ENCODE results near the gene MRI1. TPM values are rescaled to one million over a fixed set of nuclear protein-coding genes. Genes with fewer than 3 reads are reported as not detected.

Gene MRI1
- total and polyA plus RNA-seq, 10 of the 15 experiments (the other 5 are each of a cell fraction or from before 2014, with no cell fraction given), result 5.4 to 50.3 (median 28.3) TPM

GRCh38 chr19:13808856-13809255 lies 44.5 kb downstream of the MRI1 start (continued):
- TF ChIP-seq ZBTB40 (IDR thresholded peaks at IDR 0.05; ENCODE audit: borderline replicate concordance) (no peak), SRF (IDR thresholded peaks at IDR 0.05; ENCODE audit: low read depth in 2 of 2, low read length in 2 of 2) (no peak), PRDM15 (CRISPR knock-in tag; IDR thresholded peaks at IDR 0.05) (no peak), RFX5 (IDR thresholded peaks at IDR 0.05; ENCODE audit: low read depth, low read length) (no peak)

- 93% methylated on average over 11 of the region's 11 CpGs for WGBS (ENCODE audit: insufficient coverage, insufficient replicate concordance, low lambda C conversion rate, missing lambda C conversion rate)
- Histone ChIP-seq H3K27me3 (replicated peaks in 1 of 2; ENCODE audit: control insufficient read depth in 2 of 2, insufficient read depth in 2 of 2, low read length in 1 of 2) (no peaks in the 10 kb centered on the region), H3K9ac (ENCODE audit: control insufficient read depth, insufficient read depth, low read length) (no peak overlapping the region), H3K79me2 (ENCODE audit: control insufficient read depth, insufficient read depth, low read length) (no peaks in the 10 kb centered on the region), H3K4me1 (ENCODE audit: control insufficient read depth, insufficient read depth, low read length) (no peaks in the 10 kb centered on the region), H3K4me3 (no peak overlapping the region), H3K4me2 (ENCODE audit: control insufficient read depth, insufficient read depth) (no peak overlapping the region), H3K9me3 (replicated peaks; ENCODE audit: control insufficient read depth, insufficient read depth, low read length) (no peaks in the 10 kb centered on the region; the same call in 2 of the 3 replicates), H2AFZ (ENCODE audit: control insufficient read depth, low read depth, low read length) (no peak overlapping the region), H3K27ac (ENCODE audit: control insufficient read depth, insufficient read depth) (no peak overlapping the region), H3K36me3 (ENCODE audit: control insufficient read depth in 2 of 2, insufficient read depth in 2 of 2, low read length in 1 of 2) (0 out of 4 replicates have a peak, but pooled peaks cover 0 to 3% of the 10 kb centered on the region in 2 experiments), H4K20me1 (ENCODE audit: control insufficient read depth, insufficient read depth) (no peaks in the 10 kb centered on the region)
- ATAC-seq (no peak), DNase-seq (ENCODE audit: low read depth, low spot score) (no peak), FAIRE-seq (no peak)
- no peak for TF ChIP-seq HDGF (IDR thresholded peaks at IDR 0.05)
- TF ChIP-seq ZSCAN29 (IDR thresholded peaks at IDR 0.05), result no peak
- TF ChIP-seq EGR1 (IDR thresholded peaks at IDR 0.05; ENCODE audit: borderline replicate concordance in 1 of 2, low read depth in 2 of 2, low read length in 2 of 2), result no peak
- TF ChIP-seq, protein P1, sequence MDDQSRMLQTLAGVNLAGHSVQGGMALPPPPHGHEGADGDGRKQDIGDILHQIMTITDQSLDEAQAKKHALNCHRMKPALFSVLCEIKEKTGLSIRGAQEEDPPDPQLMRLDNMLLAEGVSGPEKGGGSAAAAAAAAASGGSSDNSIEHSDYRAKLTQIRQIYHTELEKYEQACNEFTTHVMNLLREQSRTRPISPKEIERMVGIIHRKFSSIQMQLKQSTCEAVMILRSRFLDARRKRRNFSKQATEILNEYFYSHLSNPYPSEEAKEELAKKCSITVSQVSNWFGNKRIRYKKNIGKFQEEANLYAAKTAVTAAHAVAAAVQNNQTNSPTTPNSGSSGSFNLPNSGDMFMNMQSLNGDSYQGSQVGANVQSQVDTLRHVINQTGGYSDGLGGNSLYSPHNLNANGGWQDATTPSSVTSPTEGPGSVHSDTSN (IDR thresholded peaks at IDR 0.05; ENCODE audit: insufficient replicate concordance, low read depth, low read length), result no peak
- no peak for TF ChIP-seq ELK1 (IDR thresholded peaks at IDR 0.05; ENCODE audit: low read depth, low read length)
- no peak for TF ChIP-seq CBX3 (IDR thresholded peaks at IDR 0.05; ENCODE audit: borderline replicate concordance, low read depth)
- TF ChIP-seq, protein P2, sequence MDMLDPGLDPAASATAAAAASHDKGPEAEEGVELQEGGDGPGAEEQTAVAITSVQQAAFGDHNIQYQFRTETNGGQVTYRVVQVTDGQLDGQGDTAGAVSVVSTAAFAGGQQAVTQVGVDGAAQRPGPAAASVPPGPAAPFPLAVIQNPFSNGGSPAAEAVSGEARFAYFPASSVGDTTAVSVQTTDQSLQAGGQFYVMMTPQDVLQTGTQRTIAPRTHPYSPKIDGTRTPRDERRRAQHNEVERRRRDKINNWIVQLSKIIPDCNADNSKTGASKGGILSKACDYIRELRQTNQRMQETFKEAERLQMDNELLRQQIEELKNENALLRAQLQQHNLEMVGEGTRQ (IDR thresholded peaks at IDR 0.05; ENCODE audit: borderline replicate concordance, low read depth, low read length), result no peak
- CTCF ChIA-PET, result no interaction called here
- in situ Hi-C loops (cut with MboI) (no loop called here), intact Hi-C loops (cut with micrococcal nuclease; ENCODE audit: unreplicated experiment) (no loop called here)
- no TSS peak for BruUV-seq (replicated peaks)
- SMC1A ChIA-PET (ENCODE audit: uncharacterized antibody, unreplicated experiment), result no interaction called here
- RAD21 ChIA-PET (ENCODE audit: unreplicated experiment), result no interaction called here
- POLR2A ChIA-PET, result interaction anchor here (0.6 kb wide), 1 partner anchor 150 kb away, joined by 3 read pairs; no protein-coding TSS in a partner anchor
These were observed 48.2 kb downstream of the MRI1 start for GRCh38 chr19:13812544-13812943.
